H1 (cell line): ENCODE data around the gene HUWE1. TPM values are rescaled to one million over a fixed set of nuclear protein-coding genes. Genes with fewer than 3 reads are reported as not detected.

Experiments
- CTCF ChIA-PET: fragments of 300-600 bp; sonication (Branson Sonifier 250); formaldehyde crosslinking; loops from one replicate; lab custom pipeline; 2021; ENCODE audit not compliant: partially characterized antibody; lab: Charles Lee
- POLR2A ChIA-PET: fragments of 300-600 bp; sonication (Branson Sonifier 250); formaldehyde crosslinking; loops from one replicate; lab custom pipeline; 2021; ENCODE audit warnings: inconsistent platforms; ENCODE audit not compliant: partially characterized antibody; lab: Charles Lee
- DNase-seq, 2 experiments: peaks; one replicate each; pipeline versions ENCODE4 v3.0.0 to v3.0.0-alpha.2; 2010 to 2022; ENCODE audit warnings: low spot score in 2 of 2, low read depth in 1 of 2, mixed read lengths in 1 of 2
- FAIRE-seq: peaks from 2 replicates; lab custom pipeline; 2011; peaks lifted over from hg19 to GRCh38; lab: Jason Lieb, UNC
- H2AFZ ChIP-seq: 2 replicates; pipeline ENCODE4 v1.8.1; 2012; ENCODE audit warnings: low read length, inconsistent platforms
- H2AK5ac ChIP-seq: 2 replicates; pipeline ENCODE4 v1.6.1; 2013; ENCODE audit warnings: low read depth, low read length
- H2BK120ac ChIP-seq: replicated peaks from 2 replicates; pipeline ENCODE3; 2013; ENCODE audit warnings: low read depth, low read length, inconsistent platforms
- H2BK12ac ChIP-seq: 2 replicates; pipeline ENCODE4 v1.6.1; 2013; ENCODE audit warnings: low read depth, low read length
- H2BK15ac ChIP-seq: 2 replicates; pipeline ENCODE4 v1.6.1; 2013; ENCODE audit warnings: low read length
- H2BK20ac ChIP-seq: 2 replicates; pipeline ENCODE4 v1.6.1; 2013; ENCODE audit warnings: low read length
- H2BK5ac ChIP-seq: 2 replicates; pipeline ENCODE4 v1.6.1; 2013; ENCODE audit warnings: low read depth, low read length
- H3K14ac ChIP-seq: 2 replicates; pipeline ENCODE4 v1.6.1; 2013; ENCODE audit warnings: inconsistent platforms; ENCODE audit not compliant: insufficient read length
- H3K18ac ChIP-seq: 2 replicates; pipeline ENCODE4 v1.6.1; 2013; ENCODE audit warnings: low read length; ENCODE audit errors: extremely low read depth
- H3K23ac ChIP-seq: 2 replicates; pipeline ENCODE4 v1.6.1; 2013; ENCODE audit warnings: inconsistent platforms; ENCODE audit not compliant: insufficient read length
- H3K23me2 ChIP-seq: 2 replicates; pipeline ENCODE4 v1.6.1; 2013; ENCODE audit warnings: low read depth, low read length
- H3K27ac ChIP-seq: 2 replicates; pipeline ENCODE4 v1.6.1; 2011; ENCODE audit warnings: low read depth, low read length, inconsistent platforms
- H3K27me3 ChIP-seq, 4 experiments: replicated peaks in 1 of 4; 1 replicate in 1 of 4; 2 replicates in 3 of 4; pipeline versions ENCODE4 v1.6.1 to v1.8.1; 2011 to 2013; ENCODE audit warnings: low read length in 3 of 4, mild to moderate bottlenecking in 3 of 4, inconsistent platforms in 2 of 4, mixed read lengths in 2 of 4, moderate library complexity in 1 of 4; ENCODE audit not compliant: control insufficient read depth in 3 of 4, insufficient read depth in 3 of 4; ENCODE audit errors: extremely low read depth in 1 of 4
- H3K36me3 ChIP-seq, 4 experiments: 2 replicates each; pipeline versions ENCODE4 v1.6.1 to v1.8.1; 2011 to 2013; ENCODE audit warnings: mild to moderate bottlenecking in 4 of 4, low read length in 3 of 4, moderate library complexity in 2 of 4, control low read depth in 1 of 4, inconsistent platforms in 1 of 4; ENCODE audit not compliant: insufficient read depth in 4 of 4, control insufficient read depth in 2 of 4
- H3K4ac ChIP-seq: replicated peaks from 2 replicates; pipeline ENCODE3; 2013; ENCODE audit warnings: low read length, low read depth, mixed read lengths, inconsistent platforms; ENCODE audit not compliant: insufficient read length
- H3K4me1 ChIP-seq, 4 experiments: replicated peaks in 1 of 4; 1 replicate in 1 of 4; 2 replicates in 3 of 4; pipeline versions ENCODE4 v1.6.1 to v1.8.1; 2011 to 2013; ENCODE audit warnings: low read length in 3 of 4, inconsistent platforms in 2 of 4, mixed read lengths in 1 of 4; ENCODE audit not compliant: insufficient read depth in 4 of 4, control insufficient read depth in 3 of 4
- H3K4me2 ChIP-seq, 2 experiments: 2 replicates each; pipeline versions ENCODE4 v1.6.1 to v1.8.1; 2011 to 2013; ENCODE audit warnings: low read depth in 2 of 2, low read length in 2 of 2, control low read depth in 1 of 2, inconsistent platforms in 1 of 2, mild to moderate bottlenecking in 1 of 2; ENCODE audit not compliant: insufficient read depth in 1 of 2
- H3K4me3 ChIP-seq, 4 experiments: fragments of 200-600, 300-600 bp in 1 of 4; sonication (generic), shearing (Covaris generic), sonication (Bioruptor Twin) in 1 of 4; 2 replicates each; pipeline versions ENCODE4 v1.5.1 to v1.8.1; 2011 to 2016; ENCODE audit warnings: low read length in 4 of 4, low read depth in 3 of 4, control low read depth in 2 of 4, inconsistent platforms in 2 of 4, mild to moderate bottlenecking in 2 of 4, mixed read lengths in 1 of 4, moderate library complexity in 1 of 4; ENCODE audit not compliant: insufficient read depth in 2 of 4; ENCODE audit errors: extremely low read depth in 1 of 4
- H3K56ac ChIP-seq: replicated peaks from 2 replicates; pipeline ENCODE3; 2013; ENCODE audit warnings: low read depth, mild to moderate bottlenecking, mixed read lengths, low read length, inconsistent platforms; ENCODE audit not compliant: insufficient read length
- H3K79me1 ChIP-seq: 2 replicates; pipeline ENCODE4 v1.6.1; 2013; ENCODE audit warnings: low read depth, low read length, control low read depth
- H3K79me2 ChIP-seq, 2 experiments: 2 replicates each; pipeline versions ENCODE4 v1.6.1 to v1.8.1; 2012 to 2013; ENCODE audit warnings: low read length in 2 of 2, mild to moderate bottlenecking in 2 of 2, inconsistent platforms in 1 of 2; ENCODE audit not compliant: insufficient read depth in 2 of 2, control insufficient read depth in 1 of 2
- H3K9ac ChIP-seq, 4 experiments: replicated peaks in 1 of 4; 1 replicate in 1 of 4; 2 replicates in 3 of 4; pipeline versions ENCODE4 v1.6.1 to v1.8.1; 2011 to 2013; ENCODE audit warnings: low read depth in 3 of 4, low read length in 3 of 4, control low read depth in 2 of 4, mild to moderate bottlenecking in 2 of 4, moderate library complexity in 2 of 4, inconsistent platforms in 1 of 4; ENCODE audit errors: extremely low read depth in 1 of 4
- H3K9me3 ChIP-seq, 2 experiments: 2 replicates each; pipeline versions ENCODE4 v1.6.1 to v1.8.1; 2012 to 2013; ENCODE audit warnings: mild to moderate bottlenecking in 2 of 2, moderate library complexity in 2 of 2, control low read depth in 1 of 2, inconsistent platforms in 1 of 2, low read depth in 1 of 2, low read length in 1 of 2, mixed read lengths in 1 of 2; ENCODE audit not compliant: insufficient read depth in 2 of 2
- H4K20me1 ChIP-seq, 2 experiments: replicated peaks in 1 of 2; 2 replicates each; pipeline versions ENCODE3 to v1.8.1; 2011 to 2013; ENCODE audit warnings: inconsistent platforms in 2 of 2, low read length in 2 of 2, mild to moderate bottlenecking in 1 of 2; ENCODE audit not compliant: insufficient read depth in 2 of 2, control insufficient read depth in 1 of 2
- H4K5ac ChIP-seq: 2 replicates; pipeline ENCODE4 v1.6.1; 2013; ENCODE audit warnings: low read length, low read depth, mixed read lengths, inconsistent platforms; ENCODE audit not compliant: insufficient read length
- H4K8ac ChIP-seq: 2 replicates; pipeline ENCODE4 v1.8.0; 2013; ENCODE audit warnings: mild to moderate bottlenecking, moderate library complexity, low read length, inconsistent platforms; ENCODE audit not compliant: insufficient read depth; ENCODE audit errors: extremely low read depth
- H4K91ac ChIP-seq: replicated peaks from 2 replicates; pipeline ENCODE3; 2013; ENCODE audit warnings: low read length, mixed read lengths, inconsistent platforms; ENCODE audit not compliant: insufficient read length
- EP300 ChIP-seq, 2 experiments: IDR thresholded peaks; 1 replicate in 1 of 2; 2 replicates in 1 of 2; pipeline ENCODE4 v1.6.1; 2011 to 2012; ENCODE audit warnings: low read depth in 2 of 2, low read length in 2 of 2, mild to moderate bottlenecking in 2 of 2, borderline replicate concordance in 1 of 2, inconsistent platforms in 1 of 2, moderate library complexity in 1 of 2
- GTF2F1 ChIP-seq: IDR thresholded peaks from 2 replicates; pipeline ENCODE4 v1.6.1; 2012; ENCODE audit warnings: low read depth, low read length, improper control_type of control experiment, borderline replicate concordance
- HDAC6 ChIP-seq: IDR thresholded peaks from one replicate; pipeline ENCODE4 v1.7.1; 2012; ENCODE audit warnings: low read depth, mild to moderate bottlenecking, inconsistent platforms, low read length, moderate library complexity
- RAD21 ChIP-seq, 2 experiments: IDR thresholded peaks in 1 of 2; conservative IDR thresholded peaks in 1 of 2; 2 replicates each; pipeline ENCODE4 v1.6.1; 2011; ENCODE audit warnings: low read depth in 2 of 2, low read length in 2 of 2, improper control_type of control experiment in 1 of 2, inconsistent platforms in 1 of 2, mild to moderate bottlenecking in 1 of 2, moderate library complexity in 1 of 2
- SIX5 ChIP-seq: IDR thresholded peaks from 2 replicates; pipeline ENCODE4 v1.6.1; 2011; ENCODE audit warnings: mild to moderate bottlenecking, low read depth, low read length
- SRF ChIP-seq: IDR thresholded peaks from 2 replicates; pipeline ENCODE4 v1.6.1; 2011; ENCODE audit warnings: mild to moderate bottlenecking, low read depth, low read length, moderate library complexity
- TEAD4 ChIP-seq: IDR thresholded peaks from 2 replicates; pipeline ENCODE4 v1.6.1; 2012; ENCODE audit warnings: low read depth, low read length, inconsistent platforms, mixed read lengths
- ZNF274 ChIP-seq: IDR thresholded peaks from 2 replicates; pipeline ENCODE4 v1.7.0; 2012; ENCODE audit warnings: low read length, borderline replicate concordance; ENCODE audit errors: extremely low read depth
- WGBS, 2 experiments: shearing (Covaris generic) in 1 of 2; methylation state at CpG; one replicate each; pipeline versions ENCODE4 v1.1.6 to v1.1.7; 2013 to 2015; ENCODE audit warnings: low lambda C conversion rate in 2 of 2, mixed read lengths in 2 of 2, inconsistent platforms in 1 of 2, low coverage in 1 of 2, missing lambda C conversion rate in 1 of 2; ENCODE audit not compliant: insufficient replicate concordance in 2 of 2, insufficient coverage in 1 of 2, insufficient read length in 1 of 2; ENCODE audit errors: extremely low coverage in 1 of 2, missing lambda C conversion rate in 1 of 2; 5-methylcytosine and 5-hydroxymethylcytosine counted together
- polyA plus RNA-seq, 7 experiments: library from polyadenylated mRNA; depleted of rRNA in 3 of 7; stranded (reverse) in 5 of 7; unstranded in 2 of 7; fragments of >200 nt in 5 of 7; fragments of 200-250 nt in 2 of 7; gene quantifications; 1 replicate in 5 of 7; 2 replicates in 1 of 7; 4 replicates in 1 of 7; pipeline versions ENCODE4 v1.2.1 to v1.2.3, GENCODE V29; 2011 to 2013; ENCODE audit warnings: missing spikeins in 2 of 7, mixed read lengths in 2 of 7
- total RNA-seq: library from RNA; stranded (reverse); fragmentation: NEBNext Ultra II Directional; extraction: Animal tissue kit (Norgen Biotek cat#: 25700); gene quantifications from 2 replicates; pipeline ENCODE4 v1.2.1, GENCODE V29; 2021
- TF ChIP-seq, protein P1 (sequence below): IDR thresholded peaks from 2 replicates; pipeline ENCODE4 v1.6.1; 2012; ENCODE audit warnings: low read length, inconsistent platforms
- TF ChIP-seq, protein P2 (sequence below): IDR thresholded peaks from 2 replicates; pipeline ENCODE4 v1.6.1; 2012; ENCODE audit warnings: inconsistent platforms

Gene HUWE1
- total and polyA plus RNA-seq, 2 of the 8 experiments (the other 6 are each of a cell fraction or from before 2014, with no cell fraction given), result 114 to 252 TPM

DNA sequence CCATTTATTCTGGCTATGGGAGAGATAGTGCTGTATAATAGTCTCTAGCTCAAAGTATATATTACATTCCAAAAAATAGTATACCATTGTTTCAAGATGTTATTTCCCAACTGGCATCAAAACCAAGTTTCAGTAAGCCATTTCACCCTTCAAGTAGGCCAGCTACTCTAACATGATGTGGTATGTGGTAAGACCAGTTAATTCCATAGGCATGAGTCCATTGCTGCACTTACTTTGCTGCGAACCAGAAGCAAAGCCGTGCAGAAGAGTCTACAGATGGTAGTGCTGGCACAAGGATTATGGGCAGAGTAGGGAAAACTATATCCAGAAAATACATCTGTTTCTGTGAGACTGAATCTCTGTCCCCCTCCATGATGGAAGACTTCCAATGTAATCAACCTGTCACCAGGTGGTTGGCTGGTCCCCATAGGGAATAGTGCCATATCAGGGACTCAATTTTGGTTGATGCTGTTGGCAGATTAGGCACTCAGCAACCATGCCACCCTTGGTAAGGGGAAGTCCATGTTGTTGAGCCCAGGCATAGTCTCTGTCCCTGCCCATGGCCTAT lies 202.6 kb downstream of the HUWE1 start:
- no peak overlapping the region for H3K27ac ChIP-seq
- peak; percentile 13 for FAIRE-seq
- TF ChIP-seq TEAD4, result no peak
- TF ChIP-seq GTF2F1, result no peak
- TF ChIP-seq, protein P1, sequence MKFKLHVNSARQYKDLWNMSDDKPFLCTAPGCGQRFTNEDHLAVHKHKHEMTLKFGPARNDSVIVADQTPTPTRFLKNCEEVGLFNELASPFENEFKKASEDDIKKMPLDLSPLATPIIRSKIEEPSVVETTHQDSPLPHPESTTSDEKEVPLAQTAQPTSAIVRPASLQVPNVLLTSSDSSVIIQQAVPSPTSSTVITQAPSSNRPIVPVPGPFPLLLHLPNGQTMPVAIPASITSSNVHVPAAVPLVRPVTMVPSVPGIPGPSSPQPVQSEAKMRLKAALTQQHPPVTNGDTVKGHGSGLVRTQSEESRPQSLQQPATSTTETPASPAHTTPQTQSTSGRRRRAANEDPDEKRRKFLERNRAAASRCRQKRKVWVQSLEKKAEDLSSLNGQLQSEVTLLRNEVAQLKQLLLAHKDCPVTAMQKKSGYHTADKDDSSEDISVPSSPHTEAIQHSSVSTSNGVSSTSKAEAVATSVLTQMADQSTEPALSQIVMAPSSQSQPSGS, result no peak
- TF ChIP-seq, protein P2, sequence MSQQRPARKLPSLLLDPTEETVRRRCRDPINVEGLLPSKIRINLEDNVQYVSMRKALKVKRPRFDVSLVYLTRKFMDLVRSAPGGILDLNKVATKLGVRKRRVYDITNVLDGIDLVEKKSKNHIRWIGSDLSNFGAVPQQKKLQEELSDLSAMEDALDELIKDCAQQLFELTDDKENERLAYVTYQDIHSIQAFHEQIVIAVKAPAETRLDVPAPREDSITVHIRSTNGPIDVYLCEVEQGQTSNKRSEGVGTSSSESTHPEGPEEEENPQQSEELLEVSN, result no peak
- no peak for TF ChIP-seq ZNF274
- no peak for TF ChIP-seq HDAC6
- TF ChIP-seq SRF, result no peak
- TF ChIP-seq EP300 (IDR thresholded peaks at IDR 0.05; ENCODE audit: borderline replicate concordance in 1 of 2, low read depth in 2 of 2, low read length in 2 of 2), result no peak
- no peak for TF ChIP-seq SIX5
- TF ChIP-seq RAD21 (IDR thresholded peaks at IDR 0.05 in 1 of 2, conservative IDR thresholded peaks at IDR 0.05 in 1 of 2; ENCODE audit: low read depth in 2 of 2, low read length in 2 of 2), result no peak

More for the DNA sequence above, 202.6 kb downstream of the HUWE1 start:
- Histone ChIP-seq H2BK5ac (no peak overlapping the region), H3K79me1 (no peaks in the 10 kb centered on the region), H3K9ac (no peak overlapping the region), H4K20me1 (no peaks in the 10 kb centered on the region), H3K23ac (no peak overlapping the region), H4K91ac (no peak overlapping the region), H2BK120ac (no peak overlapping the region), H3K27me3 (no peaks in the 10 kb centered on the region), H3K14ac (no peak overlapping the region), H3K4me3 (no peak overlapping the region), H3K36me3 (no peaks in the 10 kb centered on the region), H2BK12ac (no peak overlapping the region), H2AFZ (no peak overlapping the region), H2AK5ac (no peak overlapping the region), H3K4me1 (peaks cover 0 to 3% (median 0%) of the 10 kb centered on the region in 4 experiments; a peak in 4 of 7 replicates), H4K8ac (no peak overlapping the region), H3K23me2 (no peaks in the 10 kb centered on the region), H3K9me3 (no peaks in the 10 kb centered on the region), H4K5ac (no peak overlapping the region), H2BK15ac (no peak overlapping the region), H3K18ac (no peak overlapping the region), H2BK20ac (no peak overlapping the region), H3K56ac (no peak overlapping the region), H3K4me2 (no peak overlapping the region), H3K79me2 (no peaks in the 10 kb centered on the region), H3K4ac (no peak overlapping the region)
- CTCF ChIA-PET, result interaction anchor here (1.8 kb wide), 1 partner anchor 39 kb away, joined by 3 read pairs; no protein-coding TSS in a partner anchor
- DNase-seq, result no peak
- POLR2A ChIA-PET, result no interaction called here
- 82% methylated on average over 2 of the region's 2 CpGs; no CpG with 5 or more reads in 1 of the 2 experiments for WGBS, 2 experiments
